Heart left ventricle (tissue), 16 donors: ENCODE data around the gene MTIF3. TPM values are rescaled to one million over a fixed set of nuclear protein-coding genes. Genes with fewer than 3 reads are reported as not detected.
A peak's percentile ranks its signal among the peaks of the same experiment; 100 is the strongest.

Experiments used
- ATAC-seq, 4 donors: fragments of 200-7000 bp; cut with Tn5 transposase; one replicate each; pipeline ENCODE4 v1.9.1; 2020 to 2022; ENCODE audit warnings: moderate library complexity in 4 of 4, mild to moderate bottlenecking in 3 of 4, moderate number of reproducible peaks in 1 of 4
- DNase-seq, 5 donors: peaks; one replicate each; pipeline ENCODE4 v3.0.0-alpha.2; 2020
- H3K27ac ChIP-seq, 12 donors: fragments of 200-600 bp; sonication (generic) in 4 of 12; one replicate each; pipeline versions ENCODE4 v1.5.0 to v1.8.0; 2016 to 2022; ENCODE audit warnings: mild to moderate bottlenecking in 2 of 12
- H3K27me3 ChIP-seq, 9 donors: fragments of 200-600 bp; sonication (generic) in 2 of 9; one replicate each; pipeline versions ENCODE4 v1.5.1 to v1.8.0; 2016 to 2022; ENCODE audit warnings: mild to moderate bottlenecking in 3 of 9
- H3K36me3 ChIP-seq, 9 donors: fragments of 200-600 bp; sonication (generic) in 2 of 9; one replicate each; pipeline versions ENCODE4 v1.5.0 to v1.8.0; 2018 to 2022; ENCODE audit warnings: mild to moderate bottlenecking in 2 of 9
- H3K4me1 ChIP-seq, 12 donors: fragments of 200-600 bp; sonication (generic) in 4 of 12; one replicate each; pipeline versions ENCODE4 v1.5.0 to v1.8.0; 2016 to 2022; ENCODE audit warnings: mild to moderate bottlenecking in 3 of 12
- H3K4me3 ChIP-seq, 12 donors: fragments of 200-600 bp; sonication (generic) in 4 of 12; one replicate each; pipeline versions ENCODE4 v1.5.0 to v1.8.0; 2017 to 2022; ENCODE audit warnings: mild to moderate bottlenecking in 9 of 12, moderate library complexity in 4 of 12
- H3K9me3 ChIP-seq, 12 donors: fragments of 200-600 bp; sonication (generic) in 4 of 12; one replicate each; pipeline versions ENCODE4 v1.5.0 to v1.8.0; 2016 to 2022; ENCODE audit warnings: mild to moderate bottlenecking in 1 of 12
- CTCF ChIP-seq, 12 donors: fragments of 200-600 bp; sonication (generic) in 4 of 12; IDR thresholded peaks; one replicate each; pipeline versions ENCODE4 v1.5.0 to v1.8.0; 2018 to 2022; ENCODE audit warnings: antibody characterized with exemption in 12 of 12, mild to moderate bottlenecking in 5 of 12
- POLR2A ChIP-seq, 2 donors: fragments of 450-650 bp; IDR thresholded peaks; one replicate each; pipeline ENCODE4 v1.6.1; 2017; ENCODE audit warnings: antibody characterized with exemption in 2 of 2, mild to moderate bottlenecking in 2 of 2, moderate library complexity in 2 of 2
- WGBS, 4 donors: extraction: QIAGEN DNeasy Blood & Tissue Kit in 2 of 4; methylation state at CpG; one replicate each; pipeline versions ENCODE4 v1.1.5 to v1.1.7; 2013 to 2018; 5-methylcytosine and 5-hydroxymethylcytosine counted together
- intact Hi-C, 10 donors: fragments of 100-400 bp; cut with DNase I; formaldehyde crosslinking; loops; one replicate each; pipeline versions ENCODE4 v1.11.1 to v1.14.2; 2022
- polyA plus RNA-seq, 2 donors: library from polyadenylated mRNA; stranded (reverse); fragments of 200-250 nt; gene quantifications; one replicate each; pipeline ENCODE4 v1.2.3, GENCODE V29; 2013
- total RNA-seq, 9 donors: library from RNA; depleted of rRNA in 2 of 9; stranded (reverse); fragments of >200 nt in 2 of 9; fragmentation: NEBNext Ultra II Directional in 3 of 9; extraction: Animal tissue kit (Norgen Biotek cat#: 25700) in 3 of 9; gene quantifications; one replicate each; pipeline versions ENCODE4 v1.1.0 to v1.2.4, GENCODE V29; 2016 to 2023
- donor health status: ischemic (EF 13 %, LVEDD 7.1; RV severe dilation, severe dysfunction).
- donor health status: healthy with polysubstance abuse.
- donor health status: DM: no; HTN: yes; CAD: no.
- donor health status: DM: no; HTN: no; CAD: no.
- donor health status: ischemic (EF 25% LVEDD 6.9; RV normal size, moderate dysfunction).
- donor health status: ischemic (EF 25% LVEDD 5.7; RV mildly dilated, moderate dysfunction).
- donor health status: healthy.
- donor health status: DM: yes; HTN: yes; CAD: no.
- donor health status: ischemic (EF 35%, LVEDD 5.7; RV mildly dilated, moderate dysfunction).
- donor health status: nonischemic (EF 11% LVEDD 7.7; RV severe dilation, severe dysfunction).
- donor health status: DM: yes; HTN: yes; CAD: no.
- donor health status: PGD.
- donor health status: ischemic (EF 29% LVEDD 5.4; RV normal size, mild dysfunction).
- donor health status: nonischemic (EF 23%, LVEDD 6.1; RV moderate dilation, normal function).

MTIF3 gene
- total and polyA plus RNA-seq, 11 donors = 101 to 257 (median 136) TPM

- WGBS, 4 donors = 79 to 87% (median 86%) methylated on average over 5 of the region's 5 CpGs
- no peak overlapping the region for H3K27ac ChIP-seq
- H3K36me3 ChIP-seq = no peaks in the 10 kb centered on the region
- ATAC-seq (no peak), DNase-seq (no peak)
- H3K9me3 ChIP-seq = no peaks in the 10 kb centered on the region
- intact Hi-C loops = no loop called here
- TF ChIP-seq POLR2A (IDR thresholded peaks at IDR 0.05) = no peak
- TF ChIP-seq CTCF (IDR thresholded peaks at IDR 0.05) = no peak
- no peak overlapping the region for H3K4me3 ChIP-seq
- peaks cover 0 to 13% (median 8%) of the 10 kb centered on the region in 12 donors for H3K4me1 ChIP-seq
- H3K27me3 ChIP-seq = no peaks in the 10 kb centered on the region
Measured at GRCh38 chr13:27470075-27470820, 19.9 kb upstream of the MTIF3 start.

GRCh38 chr13:27466513-27466912 is 16.1 kb upstream of the MTIF3 start:
- ATAC-seq (peak in 3 of 4 donors; percentile 49 to 63 (median 54)), DNase-seq (peak in 1 of 5 donors; percentile 37)
- Histone ChIP-seq H3K4me1 (peaks cover 0 to 23% (median 9%) of the 10 kb centered on the region in 12 donors), H3K4me3 (no peak overlapping the region), H3K9me3 (no peaks in the 10 kb centered on the region), H3K27ac (peak overlapping the region in 5 of 12 donors; percentile 17 to 57 (median 31)), H3K36me3 (no peaks in the 10 kb centered on the region), H3K27me3 (no peaks in the 10 kb centered on the region)
- intact Hi-C loops = no loop called here
- no peak for TF ChIP-seq POLR2A (IDR thresholded peaks at IDR 0.05)
- no peak for TF ChIP-seq CTCF (IDR thresholded peaks at IDR 0.05)
- WGBS, 4 donors = 7 to 10% (median 8%) methylated on average over 3 of the region's 3 CpGs

GRCh38 chr13:27465611-27466010 is 15.2 kb upstream of the MTIF3 start:
- no peak for TF ChIP-seq CTCF (IDR thresholded peaks at IDR 0.05)
- TF ChIP-seq POLR2A (IDR thresholded peaks at IDR 0.05) = no peak
- Histone ChIP-seq H3K27ac (no peak overlapping the region), H3K4me3 (no peak overlapping the region), H3K4me1 (peaks cover 0 to 23% (median 9%) of the 10 kb centered on the region in 12 donors), H3K9me3 (no peaks in the 10 kb centered on the region), H3K36me3 (no peaks in the 10 kb centered on the region), H3K27me3 (no peaks in the 10 kb centered on the region)
- 53 to 71% (median 68%) methylated on average over 5 of the region's 5 CpGs for WGBS, 4 donors
- intact Hi-C loops = no loop called here
- ATAC-seq = no peak
- DNase-seq = no peak

GRCh38 chr13:27463500-27463899 is 13.1 kb upstream of the MTIF3 start:
- Histone ChIP-seq H3K4me3 (no peak overlapping the region), H3K4me1 (peaks cover 0 to 23% (median 9%) of the 10 kb centered on the region in 12 donors), H3K27me3 (no peaks in the 10 kb centered on the region), H3K27ac (peak overlapping the region in 3 of 12 donors; percentile 23 to 32 (median 25)), H3K9me3 (no peaks in the 10 kb centered on the region), H3K36me3 (no peaks in the 10 kb centered on the region)
- intact Hi-C loops = no loop called here
- ATAC-seq (peak in 3 of 4 donors; percentile 12 to 44 (median 15)), DNase-seq (no peak)
- TF ChIP-seq CTCF (IDR thresholded peaks at IDR 0.05) (no peak), POLR2A (IDR thresholded peaks at IDR 0.05) (no peak)
- 45 to 65% (median 53%) methylated on average over 4 to 6 of the region's 6 CpGs for WGBS, 4 donors
